ENCODE measurements around the gene ACY1.
"Not testable (repeated sequence)": the region's sequence is repeated elsewhere in the genome, so short reads cannot be mapped to it uniquely, and the experiment has no call there.

ACY1 gene

GRCh38 chr3:51986010-51986947, 2.9 kb downstream of the ACY1 start:
- DNase-seq: no peak

- DNase-seq: no peak
These were observed 4.2 kb downstream of the ACY1 start for GRCh38 chr3:51987568-51987967.

- no peak for DNase-seq
These were observed 5.2 kb downstream of the ACY1 start for GRCh38 chr3:51988286-51989146.

- not testable (repeated sequence) for DNase-seq
These were observed 7.2 kb downstream of the ACY1 start for GRCh38 chr3:51990501-51990971.

GRCh38 chr3:51992017-51992682, 8.8 kb downstream of the ACY1 start:
- no peak for DNase-seq

GRCh38 chr3:51993657-51994056, 10.3 kb downstream of the ACY1 start:
- DNase-seq: not testable (repeated sequence)

GRCh38 chr3:51994530-51994929, 11.2 kb downstream of the ACY1 start:
- DNase-seq: no peak

GRCh38 chr3:51995346-51996163, 12.2 kb downstream of the ACY1 start, which contains the start of gene RPL29:
Gene RPL29, minus strand, starts transcription at chr3:51995895. Its CDS starts 434 bp downstream, at chr3:51995461.
- peak; percentile 67 for DNase-seq

- DNase-seq: no peak
These were observed 13.8 kb downstream of the ACY1 start for GRCh38 chr3:51997172-51997571.

GRCh38 chr3:51997935-51998596, 14.7 kb downstream of the ACY1 start:
- no peak for DNase-seq

- DNase-seq: no peak
These were observed 15.4 kb downstream of the ACY1 start for GRCh38 chr3:51998774-51999173.

GRCh38 chr3:51999846-52000245, 16.5 kb downstream of the ACY1 start:
- DNase-seq: no peak

- DNase-seq: peak; percentile 17
These were observed 18.2 kb downstream of the ACY1 start for GRCh38 chr3:52001443-52001974.

- no peak for DNase-seq
These were observed 19.4 kb downstream of the ACY1 start for GRCh38 chr3:52002748-52003147.

- DNase-seq: peak; percentile 16
These were observed 20.9 kb downstream of the ACY1 start for GRCh38 chr3:52004163-52004787.

GRCh38 chr3:52004906-52005395, 21.6 kb downstream of the ACY1 start:
- no peak for DNase-seq

- no peak for DNase-seq
These were observed 22.2 kb downstream of the ACY1 start for GRCh38 chr3:52005571-52005986.

- DNase-seq: no peak
These were observed 22.9 kb downstream of the ACY1 start for GRCh38 chr3:52006017-52006819.

GRCh38 chr3:52006820-52007133, 23.4 kb downstream of the ACY1 start:
- DNase-seq: no peak

- DNase-seq: no peak
These were observed 24.0 kb downstream of the ACY1 start for GRCh38 chr3:52007291-52007690.
